Natural killer cell (primary cell): ENCODE results near the gene P2RY6. TPM values are rescaled to one million over a fixed set of nuclear protein-coding genes. Genes with fewer than 3 reads are reported as not detected.

Experiments used
- ATAC-seq, 3 donors: fragments of 150-1000 bp in 2 of 3; fragments of 200-7000 bp in 1 of 3; cut with Tn5 transposase; 1 replicate in 1 of 3; 2 replicates in 2 of 3; pipeline ENCODE4 v1.10.0; 2021; ENCODE audit warnings: mild to moderate bottlenecking in 2 of 3, moderate library complexity in 2 of 3
- DNase-seq, 2 donors: peaks; one replicate each; pipeline versions ENCODE4 v3.0.0 to v3.0.0-alpha.2; 2013 to 2021; ENCODE audit warnings: mixed read lengths in 1 of 2
- H3K27ac ChIP-seq: one replicate; pipeline ENCODE4 v1.5.1; 2013; ENCODE audit warnings: mild to moderate bottlenecking, low read length
- H3K27me3 ChIP-seq: one replicate; pipeline ENCODE4 v1.6.1; 2013; ENCODE audit warnings: low read length; ENCODE audit not compliant: control insufficient read depth, insufficient read depth
- H3K36me3 ChIP-seq: one replicate; pipeline ENCODE4 v1.6.1; 2013; ENCODE audit warnings: low read length; ENCODE audit not compliant: control insufficient read depth, insufficient read depth
- H3K4me1 ChIP-seq: one replicate; pipeline ENCODE4 v1.6.1; 2013; ENCODE audit warnings: low read length; ENCODE audit not compliant: control insufficient read depth, insufficient read depth
- H3K4me3 ChIP-seq: one replicate; pipeline ENCODE4 v1.5.1; 2013; ENCODE audit warnings: low read length
- H3K9me3 ChIP-seq: one replicate; pipeline ENCODE4 v1.6.1; 2013; ENCODE audit warnings: low read length; ENCODE audit not compliant: control insufficient read depth, insufficient read depth
- H3K27ac Mint-ChIP-seq, 2 donors: one replicate each; pipeline ENCODE4 v1.8.0; 2022; ENCODE audit warnings: mild to moderate bottlenecking in 2 of 2, mixed read lengths in 2 of 2, moderate library complexity in 1 of 2
- H3K27me3 Mint-ChIP-seq, 2 donors: one replicate each; pipeline ENCODE4 v1.8.0; 2022; ENCODE audit warnings: low read depth in 2 of 2, mixed read lengths in 2 of 2
- H3K36me3 Mint-ChIP-seq: one replicate; pipeline ENCODE4 v1.8.0; 2022; ENCODE audit warnings: mixed read lengths
- H3K4me1 Mint-ChIP-seq, 2 donors: one replicate each; pipeline ENCODE4 v1.8.0; 2022; ENCODE audit warnings: mixed read lengths in 2 of 2
- H3K4me3 Mint-ChIP-seq: one replicate; pipeline ENCODE4 v1.8.0; 2022; ENCODE audit warnings: mild to moderate bottlenecking, moderate library complexity, mixed read lengths
- H3K9me3 Mint-ChIP-seq, 2 donors: one replicate each; pipeline ENCODE4 v1.8.0; 2022; ENCODE audit warnings: mixed read lengths in 2 of 2
- WGBS: methylation state at CpG from one replicate; pipeline ENCODE4 v1.1.7; 2013; ENCODE audit warnings: missing lambda C conversion rate; ENCODE audit not compliant: insufficient coverage; 5-methylcytosine and 5-hydroxymethylcytosine counted together
- intact Hi-C: fragments of 100-400 bp; cut with micrococcal nuclease; formaldehyde crosslinking; loops from one replicate; pipeline ENCODE4 v1.14.2; 2022
- total RNA-seq, 4 donors: library from RNA; stranded (reverse); fragments of 120-200 nt in 1 of 4; gene quantifications; one replicate each; pipeline versions ENCODE4 v1.2.3 to v1.2.4, GENCODE V29; 2013 to 2022
- TF ChIP-seq, protein P1 (sequence below): fragments of 200-600 bp; IDR thresholded peaks from one replicate; pipeline ENCODE4 v1.8.0; 2022; ENCODE audit warnings: antibody characterized with exemption

The P2RY6 gene
- total RNA-seq, 3 donors from 2014 or later (not counting 1 experiment from before 2014, with no cell fraction given) = 0.24 to 0.40 TPM; not detected in 1

DNA sequence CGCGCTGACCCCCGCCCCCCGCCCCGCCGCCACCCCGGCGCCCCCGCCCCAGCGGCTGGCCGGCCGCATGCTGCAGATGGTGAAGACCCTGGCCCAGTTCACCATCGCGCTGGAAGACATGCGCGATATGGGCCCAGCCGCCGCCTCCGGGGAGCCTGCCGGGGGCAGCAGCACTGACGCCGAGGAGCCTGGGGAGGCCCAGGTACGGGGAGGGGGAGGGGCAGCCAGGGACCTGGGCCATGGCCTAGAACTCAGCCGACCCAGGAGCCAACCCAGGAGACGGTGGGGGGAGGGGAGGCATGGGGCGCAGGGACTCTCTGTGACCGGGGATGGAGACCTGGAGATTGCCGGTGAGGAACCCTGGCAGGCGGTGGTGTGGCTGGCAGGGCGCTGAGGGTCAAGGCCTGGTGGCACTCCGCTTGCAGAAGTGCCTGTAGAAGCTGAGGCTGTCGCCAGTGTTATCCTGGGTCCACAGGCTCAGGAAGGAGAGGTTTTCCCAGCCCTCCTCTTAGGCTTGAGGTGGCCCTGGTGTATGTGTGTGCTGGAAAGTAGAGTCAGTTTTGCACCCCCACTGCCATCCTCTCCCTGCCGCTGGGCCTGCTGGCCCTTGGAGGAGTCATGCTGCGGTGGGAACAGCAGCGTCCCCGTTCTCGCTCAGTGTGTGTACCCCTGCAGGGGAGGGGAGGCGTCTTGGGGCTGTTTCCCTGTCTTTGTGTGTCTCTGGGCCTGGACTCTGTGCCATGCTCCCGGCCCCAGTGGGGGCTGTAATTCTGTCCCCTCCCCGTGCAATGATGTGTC, 71.1 kb downstream of the P2RY6 start:
- WGBS = 94% methylated on average over 40 of the region's 40 CpGs
- no peak for ATAC-seq
- Histone ChIP-seq H3K27me3 (no peaks in the 10 kb centered on the region), H3K4me3 (no peak overlapping the region), H3K36me3 (no peaks in the 10 kb centered on the region), H3K27ac (no peak overlapping the region), H3K9me3 (no peaks in the 10 kb centered on the region), H3K4me1 (no peaks in the 10 kb centered on the region)
- Mint-ChIP-seq H3K4me1 (no peaks in the 10 kb centered on the region), H3K27ac (no peak overlapping the region), H3K4me3 (no peak overlapping the region), H3K27me3 (peaks cover 0 to 3% of the 10 kb centered on the region in 2 donors), H3K9me3 (no peaks in the 10 kb centered on the region), H3K36me3 (no peaks in the 10 kb centered on the region)
- TF ChIP-seq, protein P1, sequence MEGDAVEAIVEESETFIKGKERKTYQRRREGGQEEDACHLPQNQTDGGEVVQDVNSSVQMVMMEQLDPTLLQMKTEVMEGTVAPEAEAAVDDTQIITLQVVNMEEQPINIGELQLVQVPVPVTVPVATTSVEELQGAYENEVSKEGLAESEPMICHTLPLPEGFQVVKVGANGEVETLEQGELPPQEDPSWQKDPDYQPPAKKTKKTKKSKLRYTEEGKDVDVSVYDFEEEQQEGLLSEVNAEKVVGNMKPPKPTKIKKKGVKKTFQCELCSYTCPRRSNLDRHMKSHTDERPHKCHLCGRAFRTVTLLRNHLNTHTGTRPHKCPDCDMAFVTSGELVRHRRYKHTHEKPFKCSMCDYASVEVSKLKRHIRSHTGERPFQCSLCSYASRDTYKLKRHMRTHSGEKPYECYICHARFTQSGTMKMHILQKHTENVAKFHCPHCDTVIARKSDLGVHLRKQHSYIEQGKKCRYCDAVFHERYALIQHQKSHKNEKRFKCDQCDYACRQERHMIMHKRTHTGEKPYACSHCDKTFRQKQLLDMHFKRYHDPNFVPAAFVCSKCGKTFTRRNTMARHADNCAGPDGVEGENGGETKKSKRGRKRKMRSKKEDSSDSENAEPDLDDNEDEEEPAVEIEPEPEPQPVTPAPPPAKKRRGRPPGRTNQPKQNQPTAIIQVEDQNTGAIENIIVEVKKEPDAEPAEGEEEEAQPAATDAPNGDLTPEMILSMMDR = no peak
- DNase-seq = no peak
- intact Hi-C loops = no loop called here

DNA sequence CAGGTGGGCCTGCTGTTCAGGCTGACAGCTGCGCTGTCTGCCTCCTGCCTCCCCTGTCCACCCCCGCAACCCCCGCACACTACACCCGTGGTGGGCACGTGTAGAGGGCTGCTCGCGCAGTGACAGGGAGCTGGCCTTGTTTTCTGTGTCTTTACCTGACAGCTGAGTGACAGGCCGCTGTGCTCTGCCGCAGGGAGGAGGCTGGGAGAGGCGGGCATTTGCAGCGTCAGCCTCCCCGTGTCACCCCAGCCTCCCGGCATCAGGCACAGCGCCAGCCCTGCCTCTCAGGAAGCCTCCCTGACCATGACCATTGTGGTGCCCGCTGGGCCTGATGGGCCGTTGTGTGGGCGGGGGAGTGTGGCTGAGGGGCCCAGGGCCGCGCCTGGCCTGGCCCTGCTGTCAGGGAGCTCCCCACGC, 72.1 kb downstream of the P2RY6 start:
- no peak for ATAC-seq

DNA sequence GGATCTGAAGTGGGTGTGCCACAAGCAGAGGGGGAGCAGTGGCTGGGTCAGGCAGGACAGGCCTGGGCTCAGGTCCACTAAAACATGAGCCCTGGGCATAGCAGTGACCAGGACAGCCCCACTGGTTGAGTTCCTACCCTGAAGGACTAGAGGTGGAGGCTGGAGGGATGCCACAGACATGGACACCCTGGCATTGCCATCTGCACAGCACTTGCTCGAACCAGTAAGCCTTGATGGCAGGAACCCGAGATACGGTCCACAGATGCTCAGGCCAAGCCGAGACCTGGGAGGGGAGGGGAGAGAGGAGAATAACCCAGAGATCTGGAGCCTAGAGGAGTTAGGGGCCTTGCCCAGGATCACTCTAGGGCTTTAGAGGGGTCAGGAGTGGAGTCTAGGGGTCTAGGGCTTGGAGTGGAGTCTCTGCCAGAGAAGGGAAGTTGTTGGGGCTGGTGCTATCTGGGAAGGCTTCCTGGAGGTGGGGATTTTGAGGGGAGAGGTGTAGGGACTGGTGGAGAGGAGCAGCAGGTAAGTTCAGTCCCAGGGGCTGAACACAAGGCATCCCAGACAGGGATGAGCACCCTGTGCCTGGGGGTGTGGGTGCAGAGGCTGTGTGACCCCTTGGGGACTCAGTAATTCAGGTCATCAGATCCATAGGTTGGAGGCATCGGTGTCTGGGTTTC, 73.5 kb downstream of the P2RY6 start:
- no peak for DNase-seq
- 91% methylated on average over 4 of the region's 5 CpGs for WGBS
- Histone ChIP-seq H3K4me3 (no peak overlapping the region), H3K9me3 (no peaks in the 10 kb centered on the region), H3K36me3 (no peaks in the 10 kb centered on the region), H3K27me3 (no peaks in the 10 kb centered on the region), H3K27ac (no peak overlapping the region), H3K4me1 (no peaks in the 10 kb centered on the region)
- no peaks in the 10 kb centered on the region for H3K4me1 Mint-ChIP-seq
- peaks cover 0 to 3% of the 10 kb centered on the region in 2 donors for H3K27me3 Mint-ChIP-seq
- TF ChIP-seq, protein P1 = no peak
- no peak overlapping the region for H3K4me3 Mint-ChIP-seq
- ATAC-seq = no peak
- no peaks in the 10 kb centered on the region for H3K36me3 Mint-ChIP-seq
- intact Hi-C loops = no loop called here
- no peaks in the 10 kb centered on the region for H3K9me3 Mint-ChIP-seq
- H3K27ac Mint-ChIP-seq = no peak overlapping the region

More for the DNA sequence above, 72.1 kb downstream of the P2RY6 start:
- WGBS = 78% methylated on average over 20 of the region's 20 CpGs
- intact Hi-C loops = no loop called here
- no peak overlapping the region for H3K4me3 Mint-ChIP-seq
- H3K27me3 Mint-ChIP-seq = peaks cover 0 to 3% of the 10 kb centered on the region in 2 donors
- H3K36me3 ChIP-seq = no peaks in the 10 kb centered on the region
- no peaks in the 10 kb centered on the region for H3K9me3 ChIP-seq
- no peak overlapping the region for H3K4me3 ChIP-seq
- DNase-seq = no peak
- TF ChIP-seq, protein P1 = no peak
- H3K36me3 Mint-ChIP-seq = no peaks in the 10 kb centered on the region
- H3K27me3 ChIP-seq = no peaks in the 10 kb centered on the region
- no peaks in the 10 kb centered on the region for H3K4me1 ChIP-seq
- H3K9me3 Mint-ChIP-seq = no peaks in the 10 kb centered on the region
- H3K27ac ChIP-seq = no peak overlapping the region
- H3K4me1 Mint-ChIP-seq = no peaks in the 10 kb centered on the region
- no peak overlapping the region for H3K27ac Mint-ChIP-seq
